GM23338 (cell line): Measurements from ENCODE around the gene PODN. TPM values are rescaled to one million over a fixed set of nuclear protein-coding genes. Genes with fewer than 3 reads are reported as not detected.

Experiments
- ATAC-seq: fragments of 200-7000 bp; cut with Tn5 transposase; 3 replicates; pipeline ENCODE4 v1.9.1; 2020
- DNase-seq: peaks from one replicate; pipeline ENCODE4 v3.0.0-alpha.2; 2015; ENCODE audit warnings: low spot score
- H2AFZ ChIP-seq: fragments of 200-600 bp; sonication (generic); 2 replicates; pipeline ENCODE4 v1.8.0; 2016; ENCODE audit warnings: antibody characterized with exemption, mild to moderate bottlenecking, moderate library complexity
- H3F3A ChIP-seq: fragments of 200-600 bp; sonication (generic); replicated peaks from 2 replicates; pipeline ENCODE4 v1.8.0; 2017; ENCODE audit warnings: antibody characterized with exemption, mixed run types, low read depth
- H3K27ac ChIP-seq: fragments of 200-600 bp; sonication (generic); 2 replicates; pipeline ENCODE4 v1.6.1; 2016; ENCODE audit warnings: low read depth
- H3K27me3 ChIP-seq: fragments of 200-600 bp; sonication (generic); 2 replicates; pipeline ENCODE4 v1.8.0; 2016; ENCODE audit warnings: mild to moderate bottlenecking, mixed run types, moderate library complexity; ENCODE audit not compliant: insufficient read depth
- H3K36me3 ChIP-seq: fragments of 200-600 bp; sonication (generic); 2 replicates; pipeline ENCODE4 v1.8.0; 2016; ENCODE audit warnings: mild to moderate bottlenecking; ENCODE audit not compliant: insufficient read depth
- H3K4me1 ChIP-seq: fragments of 200-600 bp; sonication (generic); 2 replicates; pipeline ENCODE4 v1.8.0; 2016; ENCODE audit warnings: mild to moderate bottlenecking, moderate library complexity; ENCODE audit not compliant: insufficient read depth
- H3K4me2 ChIP-seq: fragments of 200-600 bp; sonication (generic); 2 replicates; pipeline ENCODE4 v1.7.1; 2017; ENCODE audit warnings: mixed run types
- H3K4me3 ChIP-seq: fragments of 200-600 bp; sonication (generic); 2 replicates; pipeline ENCODE4 v1.6.1; 2016; ENCODE audit warnings: mixed run types
- H3K79me2 ChIP-seq: fragments of 200-600 bp; sonication (generic); replicated peaks from 2 replicates; pipeline ENCODE4 v1.8.0; 2017; ENCODE audit warnings: mild to moderate bottlenecking; ENCODE audit not compliant: insufficient read depth
- H3K9me2 ChIP-seq: fragments of 200-600 bp; sonication (generic); 2 replicates; pipeline ENCODE4 v1.8.0; 2017; ENCODE audit not compliant: insufficient read depth
- H4K20me1 ChIP-seq: fragments of 200-600 bp; sonication (generic); replicated peaks from 2 replicates; pipeline ENCODE4 v1.8.0; 2017; ENCODE audit warnings: mild to moderate bottlenecking; ENCODE audit not compliant: insufficient read depth
- H3K27ac Mint-ChIP-seq: 2 replicates; pipeline ENCODE4 v1.8.0; 2020; ENCODE audit warnings: inconsistent platforms, mild to moderate bottlenecking, moderate library complexity, mixed read lengths
- H3K27me3 Mint-ChIP-seq: 3 replicates; pipeline ENCODE4 v1.8.0; 2022; ENCODE audit warnings: low read depth, mild to moderate bottlenecking, moderate library complexity, mixed read lengths, inconsistent platforms; ENCODE audit not compliant: insufficient read depth, poor library complexity
- H3K36me3 Mint-ChIP-seq: 3 replicates; pipeline ENCODE4 v1.8.0; 2021; ENCODE audit warnings: low read depth, mild to moderate bottlenecking, inconsistent platforms, moderate library complexity, mixed read lengths
- H3K4me1 Mint-ChIP-seq: 3 replicates; pipeline ENCODE4 v1.8.0; 2020; ENCODE audit warnings: mild to moderate bottlenecking, inconsistent platforms, mixed read lengths
- H3K4me3 Mint-ChIP-seq: 3 replicates; pipeline ENCODE4 v1.8.0; 2021; ENCODE audit warnings: moderate library complexity, mild to moderate bottlenecking, inconsistent platforms, mixed read lengths
- H3K9me3 Mint-ChIP-seq: 3 replicates; pipeline ENCODE4 v1.8.0; 2020; ENCODE audit warnings: moderate library complexity, mild to moderate bottlenecking, inconsistent platforms, mixed read lengths
- CREB1 ChIP-seq: fragments of 250-450 bp; sonication (Bioruptor Pico); IDR thresholded peaks from 2 replicates; pipeline ENCODE4 v1.5.0; 2020; ENCODE audit warnings: low read depth, mild to moderate bottlenecking, moderate library complexity
- CTCF ChIP-seq, 2 experiments: fragments of 200-600 bp in 1 of 2; sonication (generic) in 1 of 2; conservative IDR thresholded peaks; 2 replicates each; pipeline versions ENCODE4 v1.5.1 to v1.6.1; 2016 to 2017; ENCODE audit warnings: antibody characterized with exemption in 2 of 2, low read depth in 2 of 2, mild to moderate bottlenecking in 2 of 2, moderate library complexity in 1 of 2
- EZH2 ChIP-seq: fragments of 200-600 bp; sonication (generic); IDR thresholded peaks from one replicate; pipeline ENCODE4 v1.8.0; 2017; ENCODE audit warnings: antibody characterized with exemption, mild to moderate bottlenecking, low read depth; ENCODE audit not compliant: unreplicated experiment
- EZH2phosphoT487 ChIP-seq: fragments of 200-600 bp; sonication (generic); IDR thresholded peaks from one replicate; pipeline ENCODE4 v1.8.1; 2018; ENCODE audit warnings: antibody characterized with exemption; ENCODE audit not compliant: unreplicated experiment
- JUNB ChIP-seq: IDR thresholded peaks from one replicate; pipeline ENCODE4 v1.6.1; 2016; ENCODE audit warnings: antibody characterized with exemption; ENCODE audit not compliant: unreplicated experiment
- NANOG ChIP-seq: IDR thresholded peaks from 2 replicates; pipeline ENCODE4 v1.6.1; 2016; ENCODE audit warnings: antibody characterized with exemption, borderline replicate concordance
- POLR2AphosphoS5 ChIP-seq: IDR thresholded peaks from 2 replicates; pipeline ENCODE4 v1.6.1; 2016; ENCODE audit warnings: antibody characterized with exemption, low read depth
- STAT1 ChIP-seq: IDR thresholded peaks from one replicate; pipeline ENCODE4 v1.6.1; 2016; ENCODE audit warnings: antibody characterized with exemption; ENCODE audit not compliant: unreplicated experiment
- ZNF114 ChIP-seq: fragments of 250-450 bp; sonication (Bioruptor Pico); IDR thresholded peaks from 2 replicates; pipeline ENCODE4 v1.5.0; 2020; ENCODE audit warnings: mild to moderate bottlenecking, moderate library complexity
- ZNF331 ChIP-seq: fragments of 250-450 bp; sonication (Bioruptor Pico); IDR thresholded peaks from 2 replicates; pipeline ENCODE4 v1.5.0; 2020; ENCODE audit warnings: low read depth, mild to moderate bottlenecking, moderate library complexity
- ZNF462 ChIP-seq: fragments of 250-450 bp; sonication (Bioruptor Pico); IDR thresholded peaks from 2 replicates; pipeline ENCODE4 v1.5.0; 2020; ENCODE audit warnings: mild to moderate bottlenecking, moderate library complexity
- polyA plus RNA-seq: library from polyadenylated mRNA; unstranded; fragments of >200 nt; fragmentation: Nextera tagmentation; extraction: Ambion mirVana; gene quantifications from 2 replicates; pipeline ENCODE4 v1.2.1, GENCODE V29; 2016
- total RNA-seq: library from RNA; depleted of rRNA; stranded (reverse); fragments of >200 nt; shearing (Covaris generic); gene quantifications from 2 replicates; pipeline ENCODE4 v1.2.3, GENCODE V29; 2014
- TF ChIP-seq, protein P1 (sequence below): IDR thresholded peaks from 2 replicates; pipeline ENCODE4 v1.6.1; 2016; ENCODE audit warnings: antibody characterized with exemption
- TF ChIP-seq, protein P2 (sequence below): IDR thresholded peaks from one replicate; pipeline ENCODE4 v1.6.1; 2018; ENCODE audit warnings: antibody characterized with exemption; ENCODE audit not compliant: unreplicated experiment

PODN gene
- total and polyA plus RNA-seq, 2 experiments from 2014 or later = 0.16 to 0.24 TPM

GRCh38 chr1:53133261-53134041 lies 71.4 kb downstream of the PODN start:
- H3K27me3 Mint-ChIP-seq = peaks cover 5% of the 10 kb centered on the region
- Histone ChIP-seq H3K79me2 (no peaks in the 10 kb centered on the region), H4K20me1 (no peaks in the 10 kb centered on the region), H3K36me3 (no peaks in the 10 kb centered on the region), H3K27ac (no peak overlapping the region), H3K9me2 (no peaks in the 10 kb centered on the region), H2AFZ (no peak overlapping the region), H3K4me3 (no peak overlapping the region), H3K4me2 (no peak overlapping the region), H3K27me3 (no peaks in the 10 kb centered on the region), H3F3A (no peaks in the 10 kb centered on the region), H3K4me1 (no peaks in the 10 kb centered on the region)
- TF ChIP-seq JUNB (no peak), ZNF114 (CRISPR knock-in tag) (no peak), ZNF462 (CRISPR knock-in tag) (no peak), ZNF331 (no peak), EZH2 (no peak), CTCF (conservative IDR thresholded peaks at IDR 0.05; ENCODE audit: low read depth in 2 of 2) (no peak), CREB1 (CRISPR knock-in tag) (no peak), EZH2phosphoT487 (no peak), NANOG (no peak), POLR2AphosphoS5 (no peak), STAT1 (no peak)
- TF ChIP-seq, protein P1, sequence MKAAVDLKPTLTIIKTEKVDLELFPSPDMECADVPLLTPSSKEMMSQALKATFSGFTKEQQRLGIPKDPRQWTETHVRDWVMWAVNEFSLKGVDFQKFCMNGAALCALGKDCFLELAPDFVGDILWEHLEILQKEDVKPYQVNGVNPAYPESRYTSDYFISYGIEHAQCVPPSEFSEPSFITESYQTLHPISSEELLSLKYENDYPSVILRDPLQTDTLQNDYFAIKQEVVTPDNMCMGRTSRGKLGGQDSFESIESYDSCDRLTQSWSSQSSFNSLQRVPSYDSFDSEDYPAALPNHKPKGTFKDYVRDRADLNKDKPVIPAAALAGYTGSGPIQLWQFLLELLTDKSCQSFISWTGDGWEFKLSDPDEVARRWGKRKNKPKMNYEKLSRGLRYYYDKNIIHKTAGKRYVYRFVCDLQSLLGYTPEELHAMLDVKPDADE = no peak
- TF ChIP-seq, protein P2, sequence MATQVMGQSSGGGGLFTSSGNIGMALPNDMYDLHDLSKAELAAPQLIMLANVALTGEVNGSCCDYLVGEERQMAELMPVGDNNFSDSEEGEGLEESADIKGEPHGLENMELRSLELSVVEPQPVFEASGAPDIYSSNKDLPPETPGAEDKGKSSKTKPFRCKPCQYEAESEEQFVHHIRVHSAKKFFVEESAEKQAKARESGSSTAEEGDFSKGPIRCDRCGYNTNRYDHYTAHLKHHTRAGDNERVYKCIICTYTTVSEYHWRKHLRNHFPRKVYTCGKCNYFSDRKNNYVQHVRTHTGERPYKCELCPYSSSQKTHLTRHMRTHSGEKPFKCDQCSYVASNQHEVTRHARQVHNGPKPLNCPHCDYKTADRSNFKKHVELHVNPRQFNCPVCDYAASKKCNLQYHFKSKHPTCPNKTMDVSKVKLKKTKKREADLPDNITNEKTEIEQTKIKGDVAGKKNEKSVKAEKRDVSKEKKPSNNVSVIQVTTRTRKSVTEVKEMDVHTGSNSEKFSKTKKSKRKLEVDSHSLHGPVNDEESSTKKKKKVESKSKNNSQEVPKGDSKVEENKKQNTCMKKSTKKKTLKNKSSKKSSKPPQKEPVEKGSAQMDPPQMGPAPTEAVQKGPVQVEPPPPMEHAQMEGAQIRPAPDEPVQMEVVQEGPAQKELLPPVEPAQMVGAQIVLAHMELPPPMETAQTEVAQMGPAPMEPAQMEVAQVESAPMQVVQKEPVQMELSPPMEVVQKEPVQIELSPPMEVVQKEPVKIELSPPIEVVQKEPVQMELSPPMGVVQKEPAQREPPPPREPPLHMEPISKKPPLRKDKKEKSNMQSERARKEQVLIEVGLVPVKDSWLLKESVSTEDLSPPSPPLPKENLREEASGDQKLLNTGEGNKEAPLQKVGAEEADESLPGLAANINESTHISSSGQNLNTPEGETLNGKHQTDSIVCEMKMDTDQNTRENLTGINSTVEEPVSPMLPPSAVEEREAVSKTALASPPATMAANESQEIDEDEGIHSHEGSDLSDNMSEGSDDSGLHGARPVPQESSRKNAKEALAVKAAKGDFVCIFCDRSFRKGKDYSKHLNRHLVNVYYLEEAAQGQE = no peak
- H3K4me3 Mint-ChIP-seq = no peak overlapping the region
- H3K4me1 Mint-ChIP-seq = peaks cover 5% of the 10 kb centered on the region; the same call in 1 of the 3 replicates
- peaks cover 9% of the 10 kb centered on the region for H3K36me3 Mint-ChIP-seq
- DNase-seq (no peak), ATAC-seq (no peak)
- no peak overlapping the region for H3K27ac Mint-ChIP-seq
- peaks cover 14% of the 10 kb centered on the region for H3K9me3 Mint-ChIP-seq
